AG09309 (cell line): ENCODE measurements around the gene ASPSCR1.
A peak's percentile ranks its signal among the peaks of the same experiment; 100 is the strongest.

Experiments
- DNase-seq: peaks from one replicate; pipeline ENCODE4 v3.0.0-alpha.2; 2010; ENCODE audit warnings: low read depth
- H3K4me3 ChIP-seq: 2 replicates; pipeline ENCODE4 v1.5.1; 2011; ENCODE audit warnings: mild to moderate bottlenecking, low read depth, low read length, moderate library complexity; ENCODE audit not compliant: control insufficient read depth
- TF ChIP-seq, protein P1 (sequence below): IDR thresholded peaks from 2 replicates; pipeline ENCODE4 v1.5.1; 2011; ENCODE audit warnings: mild to moderate bottlenecking, low read depth, low read length, inconsistent platforms; ENCODE audit not compliant: insufficient read depth, control insufficient read depth; ENCODE audit errors: missing control alignments

The ASPSCR1 gene

DNA sequence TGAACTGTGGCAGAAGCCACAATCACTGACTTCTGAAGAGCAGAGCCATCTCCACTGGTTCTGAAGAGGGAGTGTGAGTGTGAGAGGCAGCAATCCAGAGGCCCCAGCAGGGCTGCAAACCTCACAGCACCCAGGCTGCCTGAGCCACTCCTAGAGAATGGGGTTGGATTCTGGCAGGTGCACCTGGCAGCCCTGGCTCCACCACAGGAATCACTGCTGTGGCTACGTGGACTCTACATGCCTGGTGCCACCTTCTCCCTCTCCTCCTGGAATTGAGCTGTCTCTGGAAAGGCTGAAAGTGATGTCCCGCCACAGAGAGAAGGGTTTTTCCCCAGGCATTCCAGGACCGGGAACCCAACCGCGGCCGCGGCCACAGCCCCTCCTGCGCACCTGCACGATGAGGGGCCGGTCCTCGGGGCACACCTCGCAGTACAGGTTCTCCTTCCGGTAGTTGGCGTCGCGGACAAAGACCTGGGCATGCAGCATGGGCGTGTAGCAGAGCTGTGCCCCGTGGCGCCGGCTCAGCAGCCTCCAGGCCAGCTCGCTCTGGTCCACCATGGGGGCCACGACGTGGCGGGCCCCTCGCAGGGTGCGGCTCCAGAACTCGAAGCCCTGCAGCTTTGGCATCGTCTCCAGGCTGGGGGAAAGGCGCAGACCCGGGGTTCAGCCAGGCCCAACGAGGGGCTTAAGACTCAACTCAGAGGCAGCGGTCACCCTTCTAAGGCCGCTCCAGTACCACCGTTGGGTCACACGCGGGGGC lies 87.2 kb downstream of the ASPSCR1 start:
- DNase-seq: no peak
- TF ChIP-seq, protein P1, sequence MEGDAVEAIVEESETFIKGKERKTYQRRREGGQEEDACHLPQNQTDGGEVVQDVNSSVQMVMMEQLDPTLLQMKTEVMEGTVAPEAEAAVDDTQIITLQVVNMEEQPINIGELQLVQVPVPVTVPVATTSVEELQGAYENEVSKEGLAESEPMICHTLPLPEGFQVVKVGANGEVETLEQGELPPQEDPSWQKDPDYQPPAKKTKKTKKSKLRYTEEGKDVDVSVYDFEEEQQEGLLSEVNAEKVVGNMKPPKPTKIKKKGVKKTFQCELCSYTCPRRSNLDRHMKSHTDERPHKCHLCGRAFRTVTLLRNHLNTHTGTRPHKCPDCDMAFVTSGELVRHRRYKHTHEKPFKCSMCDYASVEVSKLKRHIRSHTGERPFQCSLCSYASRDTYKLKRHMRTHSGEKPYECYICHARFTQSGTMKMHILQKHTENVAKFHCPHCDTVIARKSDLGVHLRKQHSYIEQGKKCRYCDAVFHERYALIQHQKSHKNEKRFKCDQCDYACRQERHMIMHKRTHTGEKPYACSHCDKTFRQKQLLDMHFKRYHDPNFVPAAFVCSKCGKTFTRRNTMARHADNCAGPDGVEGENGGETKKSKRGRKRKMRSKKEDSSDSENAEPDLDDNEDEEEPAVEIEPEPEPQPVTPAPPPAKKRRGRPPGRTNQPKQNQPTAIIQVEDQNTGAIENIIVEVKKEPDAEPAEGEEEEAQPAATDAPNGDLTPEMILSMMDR: no peak
- peak overlapping the region; percentile 84 for H3K4me3 ChIP-seq

DNA sequence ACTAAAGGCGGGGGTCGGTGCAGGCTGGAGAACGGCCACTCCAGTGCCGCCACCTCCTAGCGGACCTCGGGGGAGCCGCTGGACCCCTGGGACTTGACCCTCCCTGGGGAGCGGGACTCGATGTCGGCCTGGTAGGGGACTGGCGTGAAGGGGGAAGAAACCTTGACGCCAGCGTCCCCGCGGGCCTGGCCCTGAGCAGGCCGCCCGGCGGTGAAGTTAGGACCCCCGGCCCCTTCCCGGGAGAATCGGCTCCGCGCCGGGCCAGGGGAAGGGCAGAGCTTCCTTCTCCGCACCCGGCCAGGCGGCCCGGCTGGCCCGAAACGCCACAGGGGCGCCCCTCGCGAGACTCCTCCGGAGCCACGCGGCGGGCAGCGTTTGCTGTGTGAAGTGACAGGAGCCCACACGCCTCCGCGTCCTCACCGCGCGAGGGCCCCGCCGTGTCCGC lies 87.8 kb downstream of the ASPSCR1 start:
- TF ChIP-seq, protein P1: no peak
- H3K4me3 ChIP-seq: peak overlapping the region; percentile 84
- no peak for DNase-seq

DNA sequence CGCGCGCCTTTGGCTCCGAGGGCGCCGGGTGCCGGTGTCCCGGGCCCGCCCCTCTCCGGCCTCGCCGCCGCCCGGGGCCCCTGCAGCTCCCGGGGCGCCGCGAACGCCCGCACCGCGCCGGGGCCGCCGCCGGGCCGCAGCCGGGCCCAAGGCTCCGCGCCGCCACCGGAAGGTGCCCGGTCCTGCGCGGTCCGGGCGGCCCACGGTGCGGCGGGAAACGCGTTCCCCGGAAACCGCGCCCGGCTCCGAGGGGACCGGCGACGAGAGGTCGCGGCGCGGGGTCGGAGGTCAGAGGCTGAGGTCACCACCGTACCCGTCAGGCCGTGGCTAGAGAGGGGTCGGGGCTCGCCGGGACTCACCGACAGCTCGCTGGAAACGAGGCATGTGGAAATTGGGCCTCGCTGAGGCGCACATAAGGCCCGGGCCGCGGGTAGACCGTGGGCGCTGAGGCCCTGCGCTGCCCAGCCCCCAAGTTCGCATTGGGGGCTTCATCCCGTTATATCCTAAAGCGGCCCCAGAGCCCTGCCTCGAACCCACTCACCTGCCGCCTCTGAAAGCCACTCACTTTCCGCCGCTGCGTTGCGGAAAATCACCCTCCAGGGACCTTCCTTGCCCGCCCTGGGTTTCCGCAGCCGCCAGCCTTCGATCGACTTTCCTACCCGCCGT lies 88.3 kb downstream of the ASPSCR1 start, which contains the start of gene DUS1L:
TSS of gene DUS1L (minus strand) at position 167 of the 666 bp plus-strand sequence. CDS start 745 bp downstream, outside the sequence.
- H3K4me3 ChIP-seq: peak within 1 kb of the TSS; percentile 84
- TF ChIP-seq, protein P1: no peak
- DNase-seq: no peak
